Fibroblast of mammary gland (primary cell): ENCODE results near the gene PTPRM.

Experiments
- DNase-seq: peaks from one replicate; pipeline ENCODE4 v3.0.0-alpha.2; 2010; ENCODE audit warnings: low read depth
- H3K4me3 ChIP-seq: 2 replicates; pipeline ENCODE4 v1.5.1; 2011; ENCODE audit warnings: low read depth, mild to moderate bottlenecking, low read length, moderate library complexity; ENCODE audit not compliant: control insufficient read depth
- CTCF ChIP-seq: conservative IDR thresholded peaks from 2 replicates; pipeline ENCODE4 v1.5.1; 2011; ENCODE audit warnings: low read depth, low read length, inconsistent platforms; ENCODE audit not compliant: control insufficient read depth, insufficient read depth

The PTPRM gene

GRCh38 chr18:7663366-7664312, 96.5 kb downstream of the PTPRM start:
- peak; percentile 4 for DNase-seq
- no peak for TF ChIP-seq CTCF
- H3K4me3 ChIP-seq: no peak overlapping the region

GRCh38 chr18:7666195-7666776, 99.2 kb downstream of the PTPRM start:
- no peak for DNase-seq
- no peak overlapping the region for H3K4me3 ChIP-seq
- TF ChIP-seq CTCF: no peak

GRCh38 chr18:7668392-7668791, 101.3 kb downstream of the PTPRM start:
- TF ChIP-seq CTCF: no peak
- H3K4me3 ChIP-seq: no peak overlapping the region
- no peak for DNase-seq

- H3K4me3 ChIP-seq: no peak overlapping the region
- TF ChIP-seq CTCF: no peak
- no peak for DNase-seq
Measured at GRCh38 chr18:7669361-7669760, 102.2 kb downstream of the PTPRM start.

GRCh38 chr18:7671105-7671504, 104.0 kb downstream of the PTPRM start:
- no peak overlapping the region for H3K4me3 ChIP-seq
- DNase-seq: no peak
- no peak for TF ChIP-seq CTCF

- no peak overlapping the region for H3K4me3 ChIP-seq
- no peak for TF ChIP-seq CTCF
- no peak for DNase-seq
Measured at GRCh38 chr18:7676253-7676873, 109.2 kb downstream of the PTPRM start.
